GM12878 (cell line): ENCODE results near the gene PFKP. TPM values are rescaled to one million over a fixed set of nuclear protein-coding genes. Genes with fewer than 3 reads are reported as not detected.

Experiments used
- ATAC-seq: fragments of 200-7000 bp; cut with Tn5 transposase; 3 replicates; pipeline ENCODE4 v1.9.1; 2020; ENCODE audit warnings: mild to moderate bottlenecking, moderate library complexity
- BruUV-seq: library from RNA; stranded (reverse); fragments of 400-500 nt; replicated peaks from 2 replicates; lab custom pipeline; 2021; lab: Mats Ljungman, UMichigan
- CTCF ChIA-PET: fragments of 300-600 bp; sonication (Branson Sonifier 250); formaldehyde crosslinking; extraction: SDS; loops from one replicate; lab custom pipeline; 2021; ENCODE audit warnings: inconsistent platforms; lab: Yijun Ruan, JAX
- POLR2A ChIA-PET: fragments of 350-600 bp; formaldehyde crosslinking; extraction: SDS; loops from one replicate; lab custom pipeline; 2021; ENCODE audit warnings: inconsistent platforms; lab: Charles Lee
- RAD21 ChIA-PET: fragments of 300-600 bp; sonication (Branson Sonifier 250); formaldehyde crosslinking; loops from one replicate; lab custom pipeline; 2023; ENCODE audit warnings: antibody characterized with exemption; ENCODE audit not compliant: unreplicated experiment; lab: Charles Lee
- SMC1A ChIA-PET: fragments of 300-600 bp; sonication (Branson Sonifier 250); formaldehyde crosslinking; loops from one replicate; lab custom pipeline; 2023; ENCODE audit not compliant: unreplicated experiment, uncharacterized antibody; lab: Charles Lee
- DNase-seq: peaks from one replicate; pipeline ENCODE4 v3.0.0-alpha.2; 2011; ENCODE audit warnings: low read depth, low spot score
- FAIRE-seq: peaks from 3 replicates; lab custom pipeline; 2011; peaks lifted over from hg19 to GRCh38; lab: Jason Lieb, UNC
- H2AFZ ChIP-seq: 2 replicates; pipeline ENCODE4 v1.6.0; 2011; ENCODE audit warnings: low read depth, low read length, control low read depth; ENCODE audit not compliant: control insufficient read depth
- H3K27ac ChIP-seq: 2 replicates; pipeline ENCODE4 v1.5.1; 2011; ENCODE audit warnings: control low read depth; ENCODE audit not compliant: control insufficient read depth, insufficient read depth
- H3K27me3 ChIP-seq, 2 experiments: replicated peaks in 1 of 2; 2 replicates each; pipeline versions ENCODE4 v1.6.0 to v1.6.1; 2011; ENCODE audit warnings: low read length in 1 of 2; ENCODE audit not compliant: control insufficient read depth in 2 of 2, insufficient read depth in 2 of 2
- H3K36me3 ChIP-seq, 2 experiments: 2 replicates each; pipeline ENCODE4 v1.5.1; 2011; ENCODE audit warnings: low read length in 1 of 2; ENCODE audit not compliant: control insufficient read depth in 2 of 2, insufficient read depth in 2 of 2
- H3K4me1 ChIP-seq: 2 replicates; pipeline ENCODE4 v1.6.1; 2011; ENCODE audit warnings: mild to moderate bottlenecking, low read length, moderate library complexity, mixed read lengths; ENCODE audit not compliant: control insufficient read depth, insufficient read depth
- H3K4me2 ChIP-seq: 2 replicates; pipeline ENCODE4 v1.6.0; 2011; ENCODE audit warnings: control low read depth; ENCODE audit not compliant: control insufficient read depth, insufficient read depth
- H3K4me3 ChIP-seq: fragments of 200-600 bp; sonication (generic); 2 replicates; pipeline ENCODE4 v1.5.1; 2016
- H3K79me2 ChIP-seq: 2 replicates; pipeline ENCODE4 v1.6.0; 2011; ENCODE audit warnings: low read length; ENCODE audit not compliant: control insufficient read depth, insufficient read depth
- H3K9ac ChIP-seq: 2 replicates; pipeline ENCODE4 v1.8.0; 2011; ENCODE audit warnings: low read length, control low read depth, mixed read lengths; ENCODE audit not compliant: control insufficient read depth, insufficient read depth
- H3K9me3 ChIP-seq: replicated peaks from 3 replicates; pipeline ENCODE4 v1.5.1; 2011; ENCODE audit warnings: mild to moderate bottlenecking, low read length; ENCODE audit not compliant: control insufficient read depth, insufficient read depth
- H4K20me1 ChIP-seq: 2 replicates; pipeline ENCODE4 v1.6.0; 2011; ENCODE audit not compliant: control insufficient read depth, insufficient read depth
- CBFB ChIP-seq: IDR thresholded peaks from 2 replicates; pipeline ENCODE4 v1.6.1; 2016; ENCODE audit warnings: antibody characterized with exemption, low read depth
- DPF2 ChIP-seq: fragments of 450-650 bp; IDR thresholded peaks from 2 replicates; pipeline ENCODE4 v1.6.1; 2017; ENCODE audit warnings: mild to moderate bottlenecking
- FOXM1 ChIP-seq: IDR thresholded peaks from 2 replicates; pipeline ENCODE4 v1.6.1; 2012; ENCODE audit warnings: low read depth, mild to moderate bottlenecking, inconsistent platforms, low read length, moderate library complexity
- HDAC6 ChIP-seq: fragments of 200-600 bp; sonication (generic); IDR thresholded peaks from one replicate; pipeline ENCODE4 v1.8.0; 2017; ENCODE audit warnings: antibody characterized with exemption; ENCODE audit not compliant: unreplicated experiment
- HDGF ChIP-seq: fragments of 450-650 bp; IDR thresholded peaks from 2 replicates; pipeline ENCODE4 v1.6.1; 2016; ENCODE audit warnings: antibody characterized with exemption
- KAT2A ChIP-seq: conservative IDR thresholded peaks from 2 replicates; pipeline ENCODE4 v1.6.1; 2011; ENCODE audit warnings: low read depth, low read length; ENCODE audit not compliant: control insufficient read depth
- MEF2B ChIP-seq: fragments of 450-650 bp; IDR thresholded peaks from 2 replicates; pipeline ENCODE4 v1.6.1; 2018; ENCODE audit warnings: mild to moderate bottlenecking, moderate library complexity; ENCODE audit not compliant: partially characterized antibody, poor library complexity, severe bottlenecking
- MXI1 ChIP-seq: fragments of 150-350 bp; IDR thresholded peaks from 2 replicates; pipeline ENCODE4 v1.6.1; 2011; ENCODE audit warnings: low read depth, mild to moderate bottlenecking, inconsistent platforms, low read length, improper control_type of control experiment
- PAX8 ChIP-seq: fragments of 450-650 bp; IDR thresholded peaks from 2 replicates; pipeline ENCODE4 v1.6.1; 2017; ENCODE audit warnings: mild to moderate bottlenecking, moderate library complexity
- POLR2A ChIP-seq: IDR thresholded peaks from 2 replicates; pipeline ENCODE4 v1.6.1; 2011; ENCODE audit warnings: low read depth, mild to moderate bottlenecking, low read length
- RAD21 ChIP-seq: IDR thresholded peaks from 2 replicates; pipeline ENCODE4 v1.6.1; 2011; ENCODE audit warnings: mild to moderate bottlenecking, low read depth, low read length, moderate library complexity; ENCODE audit not compliant: insufficient read depth
- RFX5 ChIP-seq: IDR thresholded peaks from 2 replicates; pipeline ENCODE4 v1.6.1; 2011; ENCODE audit warnings: low read depth, low read length, improper control_type of control experiment
- SIN3A ChIP-seq: IDR thresholded peaks from 2 replicates; pipeline ENCODE4 v1.6.1; 2012; ENCODE audit warnings: low read depth, low read length, improper control_type of control experiment
- SREBF1 ChIP-seq: IDR thresholded peaks from 2 replicates; pipeline ENCODE4 v1.6.1; 2012; ENCODE audit warnings: mild to moderate bottlenecking, low read length
- TCF3 ChIP-seq: IDR thresholded peaks from 2 replicates; pipeline ENCODE4 v1.6.1; 2012; ENCODE audit warnings: low read depth, mild to moderate bottlenecking, low read length, borderline replicate concordance; ENCODE audit not compliant: insufficient read depth
- ZBED1 ChIP-seq: IDR thresholded peaks from 2 replicates; pipeline ENCODE4 v1.6.1; 2016; ENCODE audit warnings: borderline replicate concordance
- WGBS: methylation state at CpG from one replicate; pipeline ENCODE4 v1.1.6; 2016; ENCODE audit warnings: low lambda C conversion rate; ENCODE audit not compliant: insufficient replicate concordance, insufficient coverage; ENCODE audit errors: missing lambda C conversion rate; 5-methylcytosine and 5-hydroxymethylcytosine counted together
- in situ Hi-C: fragments of 300-500 bp; cut with MboI; formaldehyde crosslinking; loops from 9 replicates; pipeline ENCODE4 v1.14.3; 2018; ENCODE audit warnings: mixed read lengths
- intact Hi-C: fragments of 100-400 bp; cut with micrococcal nuclease; formaldehyde crosslinking; loops from one replicate; pipeline ENCODE4 v1.14.2; 2022; ENCODE audit not compliant: unreplicated experiment
- polyA plus RNA-seq, 11 experiments: library from polyadenylated mRNA; depleted of rRNA in 4 of 11; unstranded in 6 of 11; stranded (reverse) in 5 of 11; fragments of >200 nt; fragmentation: Nextera tagmentation in 4 of 11; fragmentation: Illumina TruSeq in 1 of 11; extraction: Ambion mirVana in 4 of 11; extraction: Trizol in 1 of 11; gene quantifications; 1 replicate in 1 of 11; 2 replicates in 10 of 11; pipeline versions ENCODE4 v1.2.1 to v1.2.3, GENCODE V29; 2011 to 2016; ENCODE audit warnings: inconsistent platforms in 2 of 11, missing spikeins in 2 of 11, low read depth in 1 of 11
- total RNA-seq, 4 experiments: library from RNA; depleted of rRNA in 3 of 4; stranded (reverse); fragments of >200 nt in 3 of 4; fragmentation: Illumina TruSeq in 1 of 4; extraction: Trizol in 1 of 4; gene quantifications; 2 replicates each; pipeline versions ENCODE4 v1.2.1 to v1.2.3, GENCODE V29; 2013 to 2021

PFKP gene
- total and polyA plus RNA-seq, 10 of the 15 experiments (the other 5 are each of a cell fraction or from before 2014, with no cell fraction given), result 27.0 to 145 (median 95.7) TPM

DNA sequence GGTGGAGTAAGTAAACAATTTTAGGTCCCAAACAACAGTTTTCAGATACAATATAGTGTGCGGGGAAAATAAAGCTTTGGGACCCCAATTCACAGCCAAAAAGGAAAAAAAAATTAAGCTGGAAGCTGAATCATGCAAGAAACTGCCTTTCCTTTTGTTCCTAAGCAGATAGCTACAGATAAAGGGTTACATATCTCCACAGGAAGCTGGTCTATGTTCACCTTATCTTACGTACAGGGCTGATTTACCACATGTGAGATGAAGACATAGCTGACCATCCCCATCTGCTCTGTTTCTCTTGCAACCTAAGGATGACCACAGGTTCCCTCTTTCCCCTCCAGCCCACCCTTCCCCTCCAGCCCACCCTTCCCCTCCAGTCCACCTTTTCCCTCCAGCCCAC lies 14.2 kb upstream of the PFKP start:
- FAIRE-seq, result no peak
- POLR2A ChIA-PET, result no interaction called here

More for the DNA sequence above, 14.2 kb upstream of the PFKP start:
- intact Hi-C loops, result no loop called here
- H2AFZ ChIP-seq, result no peak overlapping the region
- no peak for ATAC-seq
- H3K4me3 ChIP-seq, result no peak overlapping the region
- 86% methylated on average over 2 of the region's 2 CpGs for WGBS
- ChIA-PET CTCF (interaction anchor here (0.8 kb wide), 1 partner anchor 17 kb away, joined by 4 read pairs; no protein-coding TSS in a partner anchor), SMC1A (interaction anchor here (1.2 to 1.6 kb wide), 2 partner anchors 8 to 10 kb away, joined by 3 to 8 read pairs; no protein-coding TSS in a partner anchor), RAD21 (no interaction called here)
- no peaks in the 10 kb centered on the region for H4K20me1 ChIP-seq
- no peak overlapping the region for H3K27ac ChIP-seq
- no peaks in the 10 kb centered on the region for H3K4me1 ChIP-seq
- H3K27me3 ChIP-seq, result no peaks in the 10 kb centered on the region; a peak in 1 of 4 replicates
- H3K36me3 ChIP-seq, result no peaks in the 10 kb centered on the region
- peaks cover 1% of the 10 kb centered on the region; the same call in 1 of the 3 replicates for H3K9me3 ChIP-seq
- H3K9ac ChIP-seq, result no peak overlapping the region
- BruUV-seq, result no TSS peak
- DNase-seq, result no peak
- in situ Hi-C loops, result no loop called here
- no peak for TF ChIP-seq ZBED1
- TF ChIP-seq HDAC6, result no peak
- TF ChIP-seq RAD21, result no peak
- TF ChIP-seq RFX5, result no peak
- TF ChIP-seq TCF3, result no peak
- TF ChIP-seq HDGF, result no peak
- no peak for TF ChIP-seq CBFB
- TF ChIP-seq KAT2A, result no peak
- TF ChIP-seq POLR2A, result no peak
- no peak for TF ChIP-seq SREBF1
- TF ChIP-seq DPF2, result no peak
- TF ChIP-seq SIN3A, result no peak
- no peak for TF ChIP-seq MEF2B
- TF ChIP-seq PAX8, result no peak
- TF ChIP-seq FOXM1, result no peak
- TF ChIP-seq MXI1, result no peak
- H3K79me2 ChIP-seq, result no peaks in the 10 kb centered on the region
- no peak overlapping the region for H3K4me2 ChIP-seq
